Measurements from ENCODE around the gene VAC14.
"Not testable (repeated sequence)": the region's sequence is repeated elsewhere in the genome, so short reads cannot be mapped to it uniquely, and the experiment has no call there.

Gene VAC14

DNA sequence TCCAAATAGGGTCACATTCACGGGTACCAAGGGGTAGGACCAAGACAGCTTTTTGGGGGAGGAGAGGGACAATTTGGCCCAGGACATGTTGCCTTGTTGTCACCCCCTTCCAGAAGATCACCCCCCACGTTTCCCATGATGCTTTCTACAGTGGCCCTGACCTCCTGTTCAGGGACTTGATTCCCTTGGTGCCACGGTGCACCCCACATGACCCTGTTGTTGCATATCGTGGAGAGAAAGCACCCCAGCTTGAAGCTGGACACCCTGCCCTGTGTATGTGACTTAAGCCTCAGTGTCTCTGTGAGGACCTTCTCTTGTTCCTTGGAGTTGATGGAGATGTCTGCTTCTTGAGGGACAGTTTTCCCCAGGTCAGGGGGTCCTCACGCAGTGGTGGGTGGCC is 142.0 kb downstream of the VAC14 start:
- DNase-seq: no peak

- DNase-seq: peak; percentile 16
These were observed 143.0 kb downstream of the VAC14 start for GRCh38 chr16:70657956-70658355.

- DNase-seq: no peak
These were observed 144.2 kb downstream of the VAC14 start for GRCh38 chr16:70656712-70657263.

DNA sequence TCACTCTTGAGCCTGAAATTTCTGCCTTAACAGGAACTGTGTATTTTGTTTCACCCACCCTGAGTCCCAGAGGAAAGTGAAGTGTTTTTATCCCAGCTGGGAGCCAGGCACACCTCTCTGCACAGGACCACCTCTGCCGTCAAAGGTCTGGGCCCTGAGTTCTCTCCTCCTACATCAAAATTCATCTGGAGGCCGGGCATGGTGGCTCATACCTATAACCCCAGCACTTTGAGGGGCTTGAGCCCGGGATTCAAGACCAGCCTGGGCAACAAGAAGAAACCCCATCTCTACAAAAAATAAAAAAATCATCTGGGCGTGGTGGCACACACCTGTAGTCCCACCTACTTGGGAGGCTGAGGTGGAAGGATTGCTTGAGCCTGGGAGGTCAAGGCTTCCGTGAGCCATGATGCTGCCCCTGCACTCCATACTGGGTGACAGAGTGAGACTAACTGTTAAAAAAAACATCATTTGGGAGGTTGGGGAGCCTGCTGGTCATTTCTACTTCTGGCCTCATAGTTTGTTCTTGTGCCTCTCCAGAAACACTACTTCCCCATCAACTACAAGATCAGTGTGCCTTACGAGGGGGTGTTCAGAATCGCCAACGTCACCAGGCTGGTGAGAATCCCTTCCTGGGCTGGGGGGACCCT is 144.8 kb downstream of the VAC14 start:
- DNase-seq: no peak

DNA sequence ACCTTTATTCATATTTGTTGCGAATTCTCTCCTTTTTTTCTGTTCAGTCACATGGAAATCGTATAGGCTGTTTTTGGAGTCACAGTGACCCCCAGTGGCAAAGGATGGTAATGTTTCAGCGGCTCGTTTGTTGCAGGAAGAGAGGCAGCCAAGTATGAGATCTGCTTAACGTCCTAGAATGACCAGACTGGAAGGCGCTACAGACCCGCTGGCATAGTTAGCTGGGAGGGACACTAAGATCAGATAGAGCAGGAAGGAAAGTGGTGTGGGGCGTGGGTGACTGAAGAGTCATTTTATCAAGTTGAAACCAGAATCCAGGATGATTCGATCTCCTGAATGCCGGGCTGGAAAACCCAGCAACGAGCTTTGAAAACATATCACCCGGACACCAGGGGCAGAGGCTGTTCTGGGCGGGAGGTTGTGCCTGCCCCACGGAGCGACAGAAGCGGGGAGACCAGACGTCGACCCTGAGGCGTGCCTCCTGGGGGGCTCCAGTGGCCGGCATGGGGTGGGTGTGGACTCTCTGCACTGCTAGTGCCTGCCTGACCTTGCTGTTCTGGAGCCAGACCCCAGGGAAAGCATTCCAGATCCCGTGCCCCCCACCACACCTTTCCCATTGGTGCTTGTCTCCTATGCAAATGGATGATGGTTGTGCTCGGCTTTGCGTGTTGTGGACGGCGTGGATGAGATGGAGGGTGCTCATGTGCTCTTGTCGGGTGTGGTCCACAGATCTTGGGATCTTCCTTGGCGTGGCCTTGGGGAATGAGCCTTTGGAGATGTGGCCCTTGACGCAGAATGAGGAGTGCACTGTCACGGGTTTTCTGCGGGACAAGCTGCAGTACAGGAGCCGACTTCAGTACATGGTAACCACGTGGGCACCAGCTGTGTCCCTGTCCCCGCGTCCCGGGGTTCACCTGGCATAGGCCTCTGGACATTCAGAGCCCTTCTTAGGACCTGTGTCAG is 146.9 kb downstream of the VAC14 start:
- peak; percentile 80 for DNase-seq

- no peak for DNase-seq
These were observed 147.6 kb downstream of the VAC14 start for GRCh38 chr16:70653406-70653805.

DNA sequence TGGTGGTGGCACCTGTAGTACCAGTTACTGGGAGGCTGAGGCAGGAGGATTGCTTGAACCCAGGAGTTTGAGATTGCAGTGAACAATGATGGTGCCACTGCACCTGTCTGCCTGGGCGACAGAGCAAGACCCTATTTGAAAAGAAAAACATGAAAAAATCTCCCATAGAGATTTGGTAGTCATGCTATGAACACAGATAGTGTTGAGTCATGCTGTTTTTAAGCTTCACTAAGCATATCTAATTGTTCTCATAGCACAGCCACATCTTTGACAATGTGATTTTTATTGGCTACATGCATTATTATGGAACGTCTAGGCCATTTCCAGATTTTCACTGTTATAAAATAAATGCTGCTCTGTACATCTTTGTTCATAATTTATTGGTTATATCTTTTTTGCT is 148.6 kb downstream of the VAC14 start:
- DNase-seq: no peak

DNA sequence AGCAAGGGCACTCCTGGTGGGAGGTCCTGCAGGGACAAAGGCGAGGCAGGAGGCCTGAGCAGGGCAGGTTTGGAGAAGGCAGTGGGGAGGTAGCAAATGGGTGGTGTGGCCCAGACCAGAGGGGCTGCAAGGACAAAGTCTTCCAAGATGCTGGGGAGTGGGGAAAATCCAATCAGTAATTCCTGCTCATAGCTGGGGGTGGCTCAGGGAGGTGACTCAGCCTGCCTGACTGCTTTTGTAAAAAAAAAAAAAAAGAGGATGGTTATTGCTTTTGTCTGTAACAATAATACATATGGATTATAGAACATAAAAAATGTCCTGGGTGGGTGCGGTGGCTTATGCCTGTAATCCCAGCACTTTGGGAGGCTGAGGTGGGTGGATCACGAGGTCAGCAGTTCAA is 149.4 kb downstream of the VAC14 start:
- no peak for DNase-seq

- DNase-seq: no peak
These were observed 150.7 kb downstream of the VAC14 start for GRCh38 chr16:70650216-70650615.

GRCh38 chr16:70649300-70649699 is 151.7 kb downstream of the VAC14 start:
- no peak for DNase-seq

DNA sequence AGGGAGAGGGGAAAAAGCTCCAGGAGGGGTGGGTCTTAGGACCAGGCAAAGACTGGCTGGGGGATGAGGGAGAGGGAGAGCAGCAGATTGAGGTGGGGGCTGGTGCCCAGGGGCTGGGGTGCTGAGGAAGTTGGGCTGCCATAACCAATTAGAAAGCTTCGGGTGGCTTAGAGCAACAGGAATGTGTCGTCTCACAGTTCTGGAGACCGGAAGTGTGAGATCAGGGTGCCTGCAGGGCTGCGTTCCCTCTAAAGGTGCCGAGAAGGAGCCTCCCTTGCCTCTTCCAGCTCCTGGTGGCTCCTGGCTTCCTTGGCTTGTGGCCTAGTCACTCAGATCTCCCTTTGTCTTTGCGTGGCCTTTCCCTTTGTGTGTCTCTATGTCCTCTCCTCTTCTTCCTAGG is 152.4 kb downstream of the VAC14 start:
- DNase-seq: no peak

- DNase-seq: no peak
These were observed 153.3 kb downstream of the VAC14 start for GRCh38 chr16:70647441-70648359.

GRCh38 chr16:70646260-70647241 is 154.4 kb downstream of the VAC14 start, which contains the start of gene IL34:
TSS of gene IL34 (plus strand) at chr16:70646559. CDS start at chr16:70646948, 389 bp downstream.
- DNase-seq: no peak

DNA sequence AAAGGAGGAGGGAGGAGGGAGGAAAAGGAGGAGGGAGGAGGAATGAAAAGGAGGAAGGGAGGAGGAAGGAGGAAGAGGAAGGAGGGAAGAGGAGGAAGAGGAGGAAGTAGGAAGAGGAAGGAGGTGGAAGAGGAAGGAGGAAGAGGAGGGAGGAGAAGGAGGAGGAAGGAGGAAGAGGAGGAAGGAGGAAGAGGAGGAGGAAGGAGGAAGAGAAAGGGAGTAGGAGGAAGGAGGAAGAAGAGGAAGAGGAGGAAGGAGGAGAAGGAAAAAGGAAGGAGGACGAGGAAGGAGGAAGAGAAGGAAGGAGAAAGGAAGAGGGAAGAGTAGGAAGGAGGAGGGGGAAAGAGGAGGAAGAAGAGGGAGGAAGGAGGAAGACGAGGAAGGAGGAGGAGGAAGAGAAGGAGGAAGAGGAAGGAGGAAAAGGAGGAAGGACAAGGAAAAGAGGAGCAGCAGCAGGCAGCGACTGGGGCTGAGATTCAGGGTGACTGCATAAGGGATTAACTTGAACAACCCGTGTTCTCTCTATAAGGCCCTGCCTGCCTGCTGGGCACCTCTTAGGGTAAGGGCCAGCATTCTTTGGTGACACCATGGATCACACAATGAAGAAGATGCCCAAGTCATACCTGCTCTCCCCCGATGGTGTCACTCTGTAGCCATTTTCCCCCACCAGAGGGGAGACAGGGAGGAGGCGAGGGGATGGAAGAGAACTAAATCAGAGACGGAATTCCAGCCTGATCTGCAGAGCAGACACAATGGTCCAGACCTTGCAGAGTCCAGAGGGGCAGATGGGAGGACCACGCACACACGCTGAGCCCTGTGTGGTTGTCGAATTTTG is 156.0 kb downstream of the VAC14 start:
- DNase-seq: peak; percentile 33

DNA sequence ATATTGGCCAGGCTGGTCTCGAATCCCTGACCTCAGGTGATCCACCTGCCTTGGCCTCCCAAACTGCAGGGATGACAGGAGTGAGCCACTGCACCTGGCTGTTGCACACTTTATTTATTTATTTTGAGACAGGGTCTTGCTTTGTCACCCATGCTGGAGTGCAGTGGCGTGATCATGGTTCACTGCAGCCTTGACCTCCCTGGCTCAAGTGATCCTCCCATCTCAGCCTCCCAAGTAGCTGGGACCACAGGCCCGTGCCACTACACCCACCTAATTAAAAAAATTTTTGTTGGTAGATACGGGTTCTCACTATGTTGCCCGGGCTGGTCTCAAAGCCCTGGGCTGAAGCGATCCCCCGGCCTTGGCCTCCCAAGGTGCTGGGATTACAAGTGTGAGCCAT is 157.7 kb downstream of the VAC14 start:
- not testable (repeated sequence) for DNase-seq

DNA sequence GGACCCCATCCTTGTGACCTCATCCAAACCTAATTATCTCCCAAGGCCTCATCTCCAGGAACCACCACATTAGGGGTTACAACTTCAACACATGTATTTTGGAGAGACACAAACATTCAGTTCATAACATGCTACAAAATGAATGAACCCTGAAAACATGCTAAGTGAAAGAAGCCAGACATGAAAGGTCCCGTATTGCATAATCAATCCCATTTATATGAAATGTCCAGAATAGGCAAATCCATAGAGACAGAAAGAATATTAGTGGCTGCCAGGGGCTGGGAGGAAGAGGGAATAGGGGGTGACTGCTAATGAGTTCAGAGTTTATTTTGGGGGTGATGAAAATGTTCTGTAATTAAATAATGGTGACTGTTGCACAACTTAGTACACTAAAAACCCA is 158.3 kb downstream of the VAC14 start:
- no peak for DNase-seq

DNA sequence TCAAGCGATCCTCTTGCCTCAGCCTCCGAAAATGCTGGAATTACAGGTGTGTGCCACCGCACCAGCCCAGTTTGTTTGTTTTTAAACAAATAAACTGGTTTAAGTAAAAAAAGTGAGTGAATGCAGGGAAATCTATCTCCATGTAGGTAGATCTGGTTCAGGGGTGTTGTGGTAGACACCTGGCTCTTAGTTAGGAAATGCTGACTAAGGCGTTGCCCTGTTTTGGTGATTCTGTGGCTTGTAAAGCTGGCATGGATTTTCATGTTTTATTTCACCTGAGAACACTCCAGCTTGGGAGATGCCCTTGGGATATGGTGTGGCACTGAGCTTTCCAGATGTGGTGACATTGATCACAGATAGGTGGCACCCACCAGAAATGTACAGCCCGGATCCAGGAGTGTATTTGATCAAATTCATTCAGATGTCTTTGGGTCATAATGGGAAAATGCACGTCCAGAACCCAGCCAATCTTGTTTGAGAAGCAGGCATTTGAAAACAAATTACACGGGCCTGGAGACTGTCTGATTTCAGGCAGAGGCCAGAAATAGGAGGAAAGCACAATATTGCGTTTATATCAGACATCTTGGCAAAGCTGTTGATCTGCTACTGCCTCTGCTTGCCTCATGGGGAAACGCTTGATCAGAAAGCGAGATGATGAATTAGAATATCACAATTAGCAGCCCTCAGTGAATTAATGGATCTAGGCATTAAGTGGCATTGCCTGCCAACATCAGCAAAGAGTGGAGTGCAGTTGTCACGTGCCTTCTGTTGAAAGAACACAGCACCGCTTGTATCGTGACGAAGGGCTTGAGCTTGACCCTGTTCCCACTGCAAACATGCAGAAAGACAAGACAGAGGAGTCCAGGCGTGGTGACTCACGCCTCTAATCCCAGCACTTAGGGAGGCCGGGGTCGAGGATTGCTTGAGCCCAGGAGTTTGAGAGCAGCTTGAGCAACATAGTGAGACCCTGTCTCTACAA is 161.9 kb downstream of the VAC14 start:
- no peak for DNase-seq
